ENCODE results near the gene DTD1.

DNA sequence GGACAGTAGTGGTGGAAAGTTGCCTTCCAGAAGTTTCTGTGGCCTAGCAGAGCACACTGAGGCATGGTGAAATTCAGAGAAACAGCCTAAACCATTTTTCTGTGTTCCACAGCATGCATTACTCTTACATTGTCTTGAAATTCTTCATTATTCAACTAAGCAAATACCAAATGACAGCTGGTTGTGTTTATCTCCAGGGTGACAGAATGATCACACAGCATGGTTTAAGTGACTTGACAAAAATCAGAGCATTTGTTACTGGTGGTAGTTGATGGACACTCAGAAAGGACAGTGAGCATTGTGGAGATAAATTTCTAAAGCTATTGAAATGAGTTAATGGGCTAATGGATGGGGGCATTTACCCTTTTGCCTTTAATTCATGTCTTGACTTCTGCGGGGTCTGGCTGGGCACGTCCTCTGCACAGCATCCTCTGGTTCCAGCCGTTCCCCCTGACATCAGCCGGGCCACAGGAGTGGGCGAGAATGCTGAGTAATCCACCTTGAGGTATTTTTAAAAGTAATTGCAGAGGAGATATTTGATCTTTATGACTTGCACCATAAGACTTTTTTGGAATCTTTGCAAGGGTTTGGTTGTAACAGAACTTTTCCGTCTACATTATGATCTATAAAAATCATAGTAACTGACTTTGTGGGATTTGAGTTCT is 146.8 kb downstream of the DTD1 start:
- TF ChIP-seq, protein P1, sequence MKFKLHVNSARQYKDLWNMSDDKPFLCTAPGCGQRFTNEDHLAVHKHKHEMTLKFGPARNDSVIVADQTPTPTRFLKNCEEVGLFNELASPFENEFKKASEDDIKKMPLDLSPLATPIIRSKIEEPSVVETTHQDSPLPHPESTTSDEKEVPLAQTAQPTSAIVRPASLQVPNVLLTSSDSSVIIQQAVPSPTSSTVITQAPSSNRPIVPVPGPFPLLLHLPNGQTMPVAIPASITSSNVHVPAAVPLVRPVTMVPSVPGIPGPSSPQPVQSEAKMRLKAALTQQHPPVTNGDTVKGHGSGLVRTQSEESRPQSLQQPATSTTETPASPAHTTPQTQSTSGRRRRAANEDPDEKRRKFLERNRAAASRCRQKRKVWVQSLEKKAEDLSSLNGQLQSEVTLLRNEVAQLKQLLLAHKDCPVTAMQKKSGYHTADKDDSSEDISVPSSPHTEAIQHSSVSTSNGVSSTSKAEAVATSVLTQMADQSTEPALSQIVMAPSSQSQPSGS (tag by site-specific recombination; IDR thresholded peaks at IDR 0.05; ENCODE audit: low read depth) = no peak
- no peak for TF ChIP-seq ZNF555 (tag by site-specific recombination; conservative IDR thresholded peaks at IDR 0.05)
- TF ChIP-seq ZEB2 (tag by site-specific recombination; IDR thresholded peaks at IDR 0.05) = no peak
- TF ChIP-seq ZNF24 (tag by site-specific recombination; IDR thresholded peaks at IDR 0.05) = no peak

All from HEK293 (cell line).